ENCODE measurements around the gene GADD45G.

Gene GADD45G

DNA sequence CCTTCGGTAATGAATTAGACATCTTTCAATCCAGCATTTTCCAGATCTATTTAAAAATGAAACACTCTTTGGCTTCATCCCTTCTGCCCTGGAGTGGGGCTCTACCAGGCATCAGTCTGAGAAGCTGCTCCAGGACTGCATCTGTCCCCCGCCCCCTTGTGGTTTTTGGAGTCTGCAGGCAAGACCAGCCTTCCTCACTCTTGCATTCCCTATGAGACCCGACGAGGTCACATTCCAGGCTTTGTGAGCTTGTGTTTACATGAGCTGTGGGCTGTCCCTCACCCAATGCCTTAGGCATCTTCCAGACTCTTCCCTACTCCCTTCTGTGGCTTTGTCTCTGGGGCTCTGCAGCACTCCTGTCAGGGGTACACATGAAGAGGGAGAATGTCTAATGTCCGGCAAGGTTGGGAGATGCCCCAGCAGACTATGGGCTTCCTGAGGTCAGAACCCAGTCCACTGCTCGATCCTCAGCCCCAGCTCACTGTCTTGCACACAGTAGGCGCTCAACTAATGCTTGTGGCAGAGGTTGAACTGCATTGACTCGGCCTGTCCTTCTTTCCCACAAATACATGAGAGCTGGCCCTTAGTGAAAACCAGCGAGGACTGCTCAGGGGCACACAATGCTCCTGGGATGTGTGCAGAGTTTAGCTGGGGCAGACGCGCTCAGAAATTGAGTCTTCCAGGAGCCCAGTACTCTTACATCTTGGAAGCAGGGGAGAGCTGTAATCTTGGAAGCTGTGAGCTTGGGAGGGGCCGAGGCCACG lies 11.7 kb upstream of the GADD45G start:
- no peak for DNase-seq

DNA sequence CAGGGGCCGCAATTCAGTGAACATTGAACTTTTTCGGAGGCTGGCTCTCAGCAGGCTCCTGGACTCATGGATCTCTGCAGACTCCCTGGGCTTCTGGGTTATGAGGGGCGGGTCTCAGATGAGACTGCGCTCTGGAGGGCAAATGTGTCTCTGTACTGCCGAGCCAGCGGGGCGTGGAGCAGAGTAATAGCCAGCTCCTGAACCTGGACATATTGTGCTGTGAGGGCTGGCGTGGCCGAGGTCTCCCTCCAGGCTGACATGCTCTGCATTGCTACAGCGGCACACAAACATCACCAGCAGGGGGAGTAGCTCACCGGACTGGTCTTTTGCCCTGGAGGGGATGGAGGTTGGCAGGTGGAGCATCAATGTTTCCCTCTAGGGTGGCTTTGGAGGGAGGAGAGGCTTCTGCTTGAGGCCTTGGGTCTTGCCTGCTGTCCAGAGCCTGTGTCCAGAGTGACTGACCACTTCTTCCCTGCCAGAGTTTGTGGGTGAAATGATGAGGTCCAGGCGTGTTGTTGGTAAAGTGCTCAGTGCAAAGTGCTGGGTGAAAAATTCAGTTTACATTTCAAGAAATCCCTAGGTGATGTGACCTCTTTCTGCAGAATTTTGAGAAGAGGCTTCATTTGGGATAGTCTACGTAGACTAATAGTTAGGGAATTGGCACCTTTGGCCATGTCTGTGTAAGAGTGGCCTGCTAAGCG lies 10.9 kb upstream of the GADD45G start:
- no peak for DNase-seq

DNA sequence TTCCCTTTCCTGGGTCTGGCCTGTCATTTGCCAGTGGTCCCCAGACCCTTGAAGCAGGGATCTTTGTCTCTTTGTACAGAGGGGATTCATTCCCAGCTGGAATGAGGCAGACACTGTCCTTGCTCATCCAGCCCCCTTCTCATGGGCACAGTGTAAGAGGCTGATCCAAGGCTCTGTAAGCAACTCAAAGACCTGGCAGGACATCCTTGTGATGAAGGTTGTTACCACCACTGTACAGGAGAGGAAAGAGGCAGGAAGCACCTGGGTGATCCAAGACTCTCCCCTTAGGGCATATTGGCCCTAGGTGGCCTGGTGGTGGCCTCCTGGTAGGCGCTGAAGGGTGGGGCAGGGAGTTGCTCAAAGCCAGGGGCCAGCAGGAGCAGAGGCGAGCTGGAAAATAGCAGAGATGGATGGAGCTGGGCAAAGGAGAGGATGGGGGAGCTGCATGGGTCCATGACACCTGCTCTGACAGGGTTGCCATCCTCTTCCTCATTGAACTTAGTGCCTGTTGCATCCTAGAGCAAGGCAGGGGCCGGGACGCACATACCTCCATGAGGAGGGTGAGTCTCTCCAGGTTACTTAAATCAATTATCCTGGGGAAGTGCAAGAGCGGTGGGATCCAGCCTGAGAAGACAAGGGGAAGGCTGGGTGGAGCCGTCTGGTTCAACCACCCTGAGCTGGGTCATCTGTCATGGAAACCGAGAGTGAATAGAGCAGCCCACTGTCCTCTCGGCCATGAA lies 9.8 kb upstream of the GADD45G start:
- no peak for DNase-seq

- DNase-seq = no peak
Observed at GRCh38 chr9:89595646-89596045, 9.2 kb upstream of the GADD45G start.

DNA sequence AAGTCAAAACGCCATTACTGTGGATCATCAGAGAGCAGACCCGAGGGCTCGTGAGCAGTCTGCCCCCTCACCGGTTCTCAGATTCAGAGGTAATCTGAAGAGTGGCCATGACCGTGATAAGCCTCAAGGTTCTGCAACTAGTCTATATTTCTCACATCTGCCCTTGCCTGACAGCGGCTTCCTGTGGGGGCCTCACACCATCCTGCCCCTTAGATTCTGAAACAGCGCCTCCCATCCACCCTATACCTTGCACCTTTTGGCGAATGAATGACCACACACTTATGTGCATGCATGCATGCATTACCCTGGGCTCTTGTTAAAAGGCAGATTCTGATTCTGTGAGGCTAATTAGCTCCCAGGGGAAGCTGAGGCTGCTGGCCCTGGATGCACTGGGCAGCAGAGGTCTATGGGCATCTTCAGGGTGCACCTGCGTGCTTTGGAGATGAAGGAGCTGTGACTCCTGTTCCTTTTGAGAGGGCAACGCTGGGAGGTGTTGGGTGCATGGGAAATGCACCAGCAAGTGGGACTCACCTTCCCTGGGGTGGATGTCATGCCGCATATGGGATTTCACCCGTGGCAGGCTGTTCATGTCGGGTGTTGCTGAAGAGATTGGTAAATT lies 7.8 kb upstream of the GADD45G start:
- DNase-seq = no peak

GRCh38 chr9:89597711-89598362 lies 7.0 kb upstream of the GADD45G start:
- DNase-seq = peak in 1 of 2 experiments; percentile 18

DNA sequence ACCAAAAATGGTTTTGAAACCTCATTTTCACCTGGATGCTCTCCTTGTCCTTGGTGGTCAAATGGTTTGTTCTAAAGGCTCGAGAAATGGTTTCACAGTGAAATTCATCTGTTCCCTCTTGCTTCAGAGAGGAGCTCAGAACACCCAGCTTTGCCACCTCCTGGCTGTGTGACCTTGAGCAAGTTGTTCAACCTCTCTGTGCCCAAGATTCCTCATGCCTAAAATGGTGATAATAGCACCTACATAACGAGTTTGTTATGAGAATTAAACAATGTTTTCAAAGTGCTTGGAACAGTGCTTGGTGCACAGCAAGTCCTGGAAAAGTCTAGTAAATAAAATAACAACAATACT lies 6.5 kb upstream of the GADD45G start:
- no peak for DNase-seq

DNA sequence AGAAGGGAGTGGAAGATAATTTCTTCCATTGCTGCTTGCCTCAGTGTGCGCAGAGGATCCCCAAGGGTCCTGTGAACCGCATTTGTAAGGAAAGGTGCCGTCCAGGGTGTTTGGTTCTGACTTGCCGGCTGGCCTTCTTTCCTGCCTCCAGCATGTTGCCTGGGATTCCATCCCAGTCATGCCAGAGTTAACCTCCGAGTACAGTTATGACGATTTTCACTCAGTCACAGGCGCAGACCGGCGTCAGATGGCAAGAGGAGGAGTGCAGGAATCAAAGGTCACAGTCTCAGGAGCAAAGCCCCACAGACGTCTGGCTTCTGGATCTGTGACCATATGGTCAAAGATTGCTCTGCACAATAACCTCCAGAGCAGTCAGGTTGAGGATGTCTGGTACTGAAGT lies 5.9 kb upstream of the GADD45G start:
- no peak for DNase-seq

DNA sequence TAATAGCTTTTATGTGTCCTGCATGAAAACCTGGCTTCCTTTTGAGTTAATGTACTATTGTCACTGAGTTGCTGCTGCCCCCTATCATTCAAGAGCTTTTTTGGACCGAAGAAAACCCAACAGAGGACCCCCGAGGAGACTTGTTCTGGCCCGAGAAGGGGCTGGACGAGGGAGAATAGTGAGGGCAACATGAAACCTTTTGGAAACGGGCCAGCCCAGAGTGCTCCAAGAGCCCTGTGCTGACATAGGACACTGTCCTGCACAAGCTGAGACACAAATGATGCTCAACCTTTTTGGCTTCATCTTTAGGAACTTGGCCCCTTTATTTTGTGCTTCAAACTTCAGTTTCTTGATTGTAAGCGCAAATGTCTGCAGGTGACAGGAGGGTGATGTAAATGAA lies 4.0 kb upstream of the GADD45G start:
- no peak for DNase-seq

GRCh38 chr9:89601306-89601705 lies 3.5 kb upstream of the GADD45G start:
- DNase-seq = no peak

DNA sequence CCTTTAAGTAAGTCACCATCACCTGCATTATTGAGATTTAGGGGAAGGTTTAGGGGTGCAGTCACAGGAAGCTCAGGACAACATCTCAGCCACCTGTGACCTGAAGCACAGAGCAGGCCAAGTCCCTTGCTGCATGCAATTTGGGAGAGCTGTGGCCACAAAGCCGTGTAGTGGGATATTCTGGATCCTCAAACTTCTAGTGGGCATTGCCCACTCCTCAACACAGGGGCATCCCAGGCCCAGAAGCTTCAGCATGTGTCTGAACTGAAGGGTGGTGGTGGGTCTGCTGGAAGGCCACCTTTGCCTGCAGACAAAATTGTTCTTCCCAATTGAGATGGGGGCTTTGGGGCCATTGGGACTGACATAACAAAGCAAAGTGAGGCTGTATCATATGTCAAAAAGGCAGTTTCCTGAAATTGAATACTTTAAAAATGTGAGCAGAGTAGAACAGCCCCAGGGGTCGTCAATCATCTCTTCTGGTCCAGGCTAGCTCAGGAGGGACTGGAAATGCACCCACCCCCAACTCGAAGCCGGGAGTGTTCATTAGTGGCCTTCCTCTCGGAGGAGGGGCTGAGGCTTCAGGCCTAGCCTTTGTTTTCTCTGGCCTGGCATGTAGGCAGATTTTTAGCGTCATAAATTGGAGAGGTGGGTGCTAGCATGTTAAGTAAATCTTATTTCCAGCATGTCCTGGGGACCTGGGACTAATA lies 2.8 kb upstream of the GADD45G start:
- no peak for DNase-seq

GRCh38 chr9:89602978-89603766 lies 1.6 kb upstream of the GADD45G start:
- peak; percentile 86 to 87 for DNase-seq

- peak; percentile 61 to 65 for DNase-seq
Observed at GRCh38 chr9:89603767-89604665, 796 bp upstream of the GADD45G start.

- no peak for DNase-seq
Observed at GRCh38 chr9:89605465-89606048, 745 bp downstream of the GADD45G start.

- no peak for DNase-seq
Observed at GRCh38 chr9:89606049-89606623, 1.3 kb downstream of the GADD45G start.

DNA sequence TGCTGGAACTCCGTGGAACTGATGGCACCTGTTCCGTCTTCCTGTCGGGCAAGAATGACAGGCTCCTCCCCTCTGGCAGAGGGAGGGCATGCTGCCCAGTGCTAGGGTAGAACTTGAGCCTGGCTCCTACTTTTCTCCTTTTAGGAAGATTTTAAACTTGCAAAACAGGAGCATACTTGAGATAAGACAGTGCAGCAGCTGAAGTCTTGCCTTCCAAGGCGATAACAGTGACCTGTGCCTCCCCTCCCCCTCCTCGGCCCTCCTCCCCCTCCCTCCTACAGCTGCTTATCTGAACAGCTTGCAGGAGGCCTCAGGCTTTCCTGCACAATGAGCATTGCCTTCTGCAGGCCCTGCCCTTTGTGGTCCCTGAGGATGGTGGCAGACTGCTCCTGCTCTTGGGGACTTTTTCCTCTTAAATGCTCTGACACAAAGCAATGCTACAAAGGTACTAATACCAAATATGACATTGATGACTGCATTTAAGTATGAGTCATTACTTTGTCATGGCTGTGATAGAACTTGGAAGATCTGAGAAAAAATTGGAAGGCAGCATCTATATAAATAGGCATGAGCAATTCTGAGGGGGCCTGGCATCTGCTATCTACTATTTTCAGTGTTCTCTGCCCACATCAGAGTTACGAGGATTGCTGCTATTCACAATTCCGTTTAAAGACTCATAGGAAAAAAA lies 2.0 kb downstream of the GADD45G start:
- DNase-seq = no peak

GRCh38 chr9:89608641-89609335 lies 4.0 kb downstream of the GADD45G start:
- no peak for DNase-seq

DNA sequence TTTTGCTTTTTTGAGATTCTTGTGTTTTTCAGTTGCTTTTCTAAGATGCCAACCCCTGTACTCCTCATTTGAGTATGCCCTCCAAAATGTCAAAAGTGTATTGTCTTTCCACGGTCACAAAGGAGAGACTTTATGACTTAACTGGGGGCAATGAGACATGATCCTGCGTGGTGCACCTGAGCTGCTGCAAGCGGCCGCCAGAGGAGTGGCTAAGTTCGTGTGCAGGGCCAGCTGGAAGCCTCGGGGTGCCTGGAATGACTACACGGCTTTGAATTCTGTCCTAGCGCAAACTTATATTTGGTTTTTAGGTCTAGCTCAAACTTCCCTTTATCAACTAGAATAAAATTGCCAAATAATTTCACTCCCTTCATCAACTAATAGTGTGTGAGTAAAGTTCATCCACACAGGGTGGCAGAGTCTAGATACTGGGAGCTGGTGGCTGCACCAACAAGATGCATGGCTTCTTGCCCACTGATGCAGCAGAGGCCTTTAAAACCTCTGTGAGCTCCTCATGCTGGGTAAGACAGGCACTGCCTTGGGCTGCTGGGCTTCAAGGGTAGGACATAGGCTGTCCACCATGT lies 4.7 kb downstream of the GADD45G start:
- DNase-seq = no peak
